ENCODE measurements around the gene ACSS1.

The ACSS1 gene

GRCh38 chr20:25058847-25059810, 1.2 kb upstream of the ACSS1 start:
- no peak for DNase-seq (ENCODE audit: low read depth in 3 of 3)

- peak; percentile 46 to 61 (median 54) for DNase-seq (ENCODE audit: low read depth in 3 of 3)
Observed at GRCh38 chr20:25057234-25058050, 497 bp downstream of the ACSS1 start.

GRCh38 chr20:25056690-25057233, 1.2 kb downstream of the ACSS1 start:
- no peak for DNase-seq (ENCODE audit: low read depth in 3 of 3)

GRCh38 chr20:25055711-25056495, 2.0 kb downstream of the ACSS1 start:
- DNase-seq (ENCODE audit: low read depth in 3 of 3): no peak

GRCh38 chr20:25054995-25055629, 2.8 kb downstream of the ACSS1 start:
- no peak for DNase-seq (ENCODE audit: low read depth in 3 of 3)

- DNase-seq (ENCODE audit: low read depth in 3 of 3): no peak
Observed at GRCh38 chr20:25054096-25054820, 3.7 kb downstream of the ACSS1 start.

GRCh38 chr20:25053255-25054031, 4.5 kb downstream of the ACSS1 start:
- no peak for DNase-seq (ENCODE audit: low read depth in 3 of 3)

GRCh38 chr20:25052255-25053194, 5.4 kb downstream of the ACSS1 start:
- no peak for DNase-seq (ENCODE audit: low read depth in 3 of 3)

- no peak for DNase-seq (ENCODE audit: low read depth in 3 of 3)
Observed at GRCh38 chr20:25051386-25052155, 6.4 kb downstream of the ACSS1 start.

- no peak for DNase-seq (ENCODE audit: low read depth in 3 of 3)
Observed at GRCh38 chr20:25050501-25051350, 7.2 kb downstream of the ACSS1 start.

- no peak for DNase-seq (ENCODE audit: low read depth in 3 of 3)
Observed at GRCh38 chr20:25050082-25050481, 7.9 kb downstream of the ACSS1 start.

GRCh38 chr20:25049261-25050060, 8.5 kb downstream of the ACSS1 start:
- no peak for DNase-seq (ENCODE audit: low read depth in 3 of 3)

- no peak for DNase-seq (ENCODE audit: low read depth in 3 of 3)
Observed at GRCh38 chr20:25048519-25048952, 9.4 kb downstream of the ACSS1 start.

GRCh38 chr20:25047766-25048165, 10.2 kb downstream of the ACSS1 start:
- no peak for DNase-seq (ENCODE audit: low read depth in 3 of 3)

GRCh38 chr20:25046736-25047666, 10.9 kb downstream of the ACSS1 start:
- DNase-seq (ENCODE audit: low read depth in 3 of 3): no peak

Measured in stimulated activated CD4-positive, alpha-beta T cell treated with anti-CD3 and anti-CD28 coated beads, TNF-alpha, amount 100 ng/mL, for 4 hours (primary cell).